IPS DF 4.7 (cell line): ENCODE data around the gene PRKN.

Experiments
- DNase-seq: peaks from one replicate; pipeline ENCODE4 v3.0.0-alpha.2; 2013; ENCODE audit warnings: low spot score; ENCODE audit errors: extremely low read depth

The PRKN gene

GRCh38 chr6:162315291-162315690 lies 412.3 kb downstream of the PRKN start:
- no peak for DNase-seq

- no peak for DNase-seq
Measured at GRCh38 chr6:162313922-162314660, 413.5 kb downstream of the PRKN start.

DNA sequence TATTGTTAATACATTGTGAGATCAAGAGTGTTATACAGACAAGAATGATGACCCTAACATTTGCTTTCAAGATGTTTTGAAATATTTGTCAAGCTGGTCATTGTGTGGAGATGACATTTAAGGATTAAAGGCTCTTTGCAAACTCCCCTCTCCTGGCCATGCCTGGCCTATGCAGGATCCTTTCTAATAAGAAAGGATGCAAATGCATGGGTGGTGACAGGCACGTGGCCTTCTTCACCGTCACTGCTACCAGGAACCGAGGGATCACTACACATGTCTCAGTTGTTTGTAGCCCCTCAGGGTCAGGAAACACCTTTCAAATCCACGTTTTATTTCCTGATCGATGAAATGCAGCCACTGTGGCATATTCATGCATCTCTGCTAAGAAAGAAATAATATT lies 419.7 kb downstream of the PRKN start:
- no peak for DNase-seq

GRCh38 chr6:162306616-162307015 lies 420.9 kb downstream of the PRKN start:
- no peak for DNase-seq

DNA sequence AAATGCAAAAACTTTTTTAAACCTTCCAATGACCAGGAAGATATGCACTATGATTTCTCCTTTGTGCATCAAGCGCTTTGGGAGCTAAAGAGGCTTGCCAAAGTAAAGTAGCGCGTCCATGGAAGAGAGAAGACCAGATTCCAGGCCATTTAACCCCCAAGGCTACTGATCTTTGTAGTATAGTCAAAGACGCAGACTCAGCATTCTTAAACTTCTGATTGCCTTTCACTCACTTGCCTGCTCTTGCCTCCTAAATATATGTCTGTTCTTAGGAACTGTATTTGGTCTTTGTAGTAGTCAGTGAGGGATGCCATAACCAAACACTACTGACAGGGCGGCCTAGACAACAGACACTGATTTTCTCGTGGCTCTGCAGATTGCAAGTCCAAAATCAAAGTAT lies 426.4 kb downstream of the PRKN start:
- no peak for DNase-seq

DNA sequence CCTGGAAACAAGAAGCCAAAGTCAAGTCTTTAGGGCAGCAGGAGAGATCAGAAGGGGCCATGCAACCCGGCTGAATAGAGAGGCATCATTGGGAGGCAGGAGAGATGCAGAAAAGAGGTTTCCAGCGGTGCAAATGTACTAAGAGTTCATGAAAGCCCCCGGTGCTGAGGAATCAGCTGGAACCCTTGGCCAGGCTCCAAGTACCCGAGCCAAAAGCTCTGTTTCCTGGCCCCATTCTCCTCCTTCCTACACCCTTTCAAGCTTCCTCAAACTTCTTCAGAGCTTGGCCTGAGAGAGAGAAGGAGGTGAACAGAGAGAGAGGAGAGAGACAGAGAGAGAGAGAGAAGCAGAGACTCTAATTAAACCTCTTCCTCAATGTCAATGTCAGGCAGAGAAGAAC lies 433.5 kb downstream of the PRKN start:
- DNase-seq = no peak

DNA sequence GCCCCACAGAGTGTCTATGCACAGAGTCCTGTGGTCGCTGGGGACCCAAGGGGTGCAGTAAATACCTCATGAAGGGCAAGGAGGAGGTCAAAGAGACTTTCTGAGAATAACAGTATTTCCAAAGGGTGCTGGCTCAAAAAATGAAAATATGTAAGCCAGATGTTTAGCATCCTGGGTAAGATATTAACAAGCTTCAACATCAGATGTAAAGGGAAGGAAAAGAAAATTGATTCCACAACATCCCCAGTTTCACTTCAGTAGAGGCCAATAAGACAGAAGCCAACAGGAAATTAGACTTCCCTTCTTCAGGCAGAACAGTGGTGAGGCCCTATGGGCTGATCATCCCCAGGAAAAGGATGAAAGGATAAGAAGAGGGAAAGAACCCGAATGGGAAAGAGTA lies 434.7 kb downstream of the PRKN start:
- no peak for DNase-seq

GRCh38 chr6:162290846-162291465 lies 436.6 kb downstream of the PRKN start:
- DNase-seq = no peak

DNA sequence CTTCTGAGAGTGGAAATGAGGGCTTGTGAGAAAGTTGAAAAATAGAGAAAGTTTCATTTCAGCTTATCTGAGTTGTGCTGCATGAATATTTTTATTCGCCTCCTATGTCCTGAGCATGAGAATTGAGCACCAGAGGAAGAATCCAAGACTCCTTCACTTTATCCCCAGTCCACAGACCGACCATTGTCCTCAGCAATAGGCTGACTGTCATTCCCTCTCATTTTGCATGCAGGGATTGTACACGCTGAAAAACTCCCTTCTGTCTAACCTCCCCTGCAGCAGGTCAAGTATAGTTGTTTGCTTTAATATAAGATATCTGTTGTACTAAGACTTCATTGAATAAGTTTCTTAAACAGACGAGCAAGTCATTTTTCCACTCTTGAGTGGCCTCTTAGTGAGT lies 437.6 kb downstream of the PRKN start:
- no peak for DNase-seq

GRCh38 chr6:162273986-162274385 lies 453.6 kb downstream of the PRKN start:
- DNase-seq = no peak

DNA sequence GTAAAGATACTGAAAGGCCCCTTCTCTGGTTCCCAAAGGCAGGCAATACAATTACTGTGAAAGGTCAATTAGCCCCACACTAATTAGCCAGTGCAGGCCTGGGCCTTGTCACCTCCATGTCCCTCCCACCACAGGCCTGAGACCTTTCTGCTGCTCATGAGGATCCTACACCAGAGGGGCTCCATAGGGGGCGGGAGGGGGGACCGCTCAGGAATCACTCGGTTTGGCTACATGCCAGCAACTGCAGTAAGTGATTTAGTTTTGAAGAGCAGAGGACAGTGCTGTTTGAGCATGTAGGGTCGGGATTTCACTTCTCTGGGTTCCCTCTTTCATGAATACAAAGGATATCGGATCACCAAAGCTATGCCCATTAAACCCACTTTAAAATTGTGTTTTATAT lies 455.6 kb downstream of the PRKN start:
- no peak for DNase-seq

DNA sequence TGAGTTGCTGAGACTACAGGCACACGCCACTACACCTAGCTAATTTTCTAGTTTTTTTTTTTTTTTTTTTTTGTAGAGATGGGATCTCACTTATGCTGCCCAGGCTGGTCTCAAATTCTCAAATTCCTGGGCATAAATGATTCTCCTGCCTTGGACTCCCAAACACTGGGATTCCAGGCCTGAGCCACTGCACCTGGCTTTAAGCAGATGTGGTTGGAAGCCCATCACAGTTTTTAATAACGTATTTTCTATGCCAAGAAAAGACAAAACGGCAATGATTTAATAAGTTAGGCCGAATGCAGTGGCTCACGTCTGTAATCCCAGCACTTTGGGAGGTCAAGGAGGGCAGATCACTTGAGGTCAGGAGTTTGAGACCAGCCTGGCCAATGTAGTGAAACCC lies 456.6 kb downstream of the PRKN start:
- DNase-seq = no peak

DNA sequence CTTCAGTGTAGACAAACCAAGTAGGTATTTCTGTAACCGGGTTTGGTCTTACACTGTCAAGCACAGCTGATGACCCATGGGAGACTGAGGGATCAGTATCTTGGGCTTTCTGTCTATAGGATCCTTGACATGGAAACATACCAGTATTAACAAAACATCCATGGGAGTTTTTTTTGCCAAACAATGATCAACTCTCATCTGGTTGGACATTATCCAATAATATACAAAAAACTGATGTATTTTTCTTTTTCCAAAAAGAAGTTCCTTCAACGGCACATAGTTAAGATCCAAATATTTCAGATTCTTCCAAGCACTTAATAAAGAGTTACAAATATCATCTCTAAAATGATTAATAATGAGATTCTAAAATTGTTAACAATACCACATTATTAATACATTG lies 459.9 kb downstream of the PRKN start:
- DNase-seq = no peak

- no peak for DNase-seq
Measured at GRCh38 chr6:162267126-162267525, 460.4 kb downstream of the PRKN start.

- DNase-seq = no peak
Measured at GRCh38 chr6:162264581-162264980, 463.0 kb downstream of the PRKN start.

DNA sequence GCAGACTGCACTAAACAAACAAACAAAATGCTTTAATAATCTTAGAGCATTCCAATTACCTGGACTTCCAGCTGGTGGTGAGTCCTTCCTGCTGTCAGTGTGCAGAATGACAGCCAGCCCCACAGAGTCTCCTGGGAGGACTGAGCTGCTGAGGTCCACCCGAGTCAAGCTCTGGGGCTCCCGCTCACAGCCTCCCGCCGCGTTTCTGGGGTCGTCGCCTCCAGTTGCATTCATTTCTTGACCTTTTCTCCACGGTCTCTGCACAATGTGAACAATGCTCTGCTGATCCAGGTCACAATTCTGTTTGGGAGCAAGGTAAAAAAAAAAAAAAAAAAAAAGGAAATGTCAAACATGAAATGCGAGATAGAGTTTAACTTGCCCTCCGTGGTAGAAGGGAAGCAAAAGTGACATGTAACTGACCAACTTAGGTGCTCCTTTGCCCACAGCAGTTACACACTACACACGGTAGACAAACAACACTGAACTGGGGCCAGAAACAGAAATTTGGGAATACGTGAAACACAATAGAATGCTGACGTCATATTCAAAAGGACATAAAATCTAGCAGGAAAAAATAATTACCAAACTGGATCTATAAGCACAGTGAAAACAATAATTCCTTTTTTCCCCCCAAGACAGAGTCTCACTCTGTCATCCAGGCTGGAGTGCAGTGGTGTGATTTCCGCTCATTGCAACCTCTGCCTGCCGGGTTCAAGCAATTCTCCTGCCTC lies 464.9 kb downstream of the PRKN start:
- no peak for DNase-seq

- no peak for DNase-seq
Measured at GRCh38 chr6:162261598-162261997, 466.0 kb downstream of the PRKN start.

- DNase-seq = no peak
Measured at GRCh38 chr6:162260027-162260426, 467.5 kb downstream of the PRKN start.

DNA sequence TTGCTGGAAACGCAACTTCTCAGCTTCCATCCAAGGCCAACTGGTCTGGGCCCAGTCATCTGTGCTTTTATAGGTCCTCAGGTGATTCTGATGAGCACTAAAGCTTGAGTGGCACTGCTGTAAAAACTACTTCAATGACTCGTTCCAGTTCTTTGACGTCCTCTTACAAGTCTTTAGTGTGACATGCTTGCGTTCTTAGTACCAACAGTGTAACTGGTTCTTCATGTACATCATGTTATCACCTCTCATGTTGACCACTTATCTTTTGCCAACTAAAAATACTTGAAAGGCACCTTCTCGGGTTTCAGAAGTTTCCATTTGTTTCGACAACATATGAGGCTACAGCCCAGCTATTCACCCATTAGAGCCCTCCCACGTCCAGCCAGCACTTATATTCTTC lies 468.9 kb downstream of the PRKN start:
- DNase-seq = no peak

- no peak for DNase-seq
Measured at GRCh38 chr6:162256361-162256760, 471.2 kb downstream of the PRKN start.

GRCh38 chr6:162251257-162251656 lies 476.3 kb downstream of the PRKN start:
- no peak for DNase-seq

- no peak for DNase-seq
Measured at GRCh38 chr6:162249907-162250642, 477.5 kb downstream of the PRKN start.
